Common myeloid progenitor, CD34-positive (primary cell): ENCODE data around the gene PDE4D. TPM values are rescaled to one million over a fixed set of nuclear protein-coding genes. Genes with fewer than 3 reads are reported as not detected.
A peak's percentile ranks its signal among the peaks of the same experiment; 100 is the strongest.

Experiments
- CTCF ChIA-PET: fragments of 350-600 bp; sonication (Branson Sonifier 250); formaldehyde crosslinking; loops from one replicate; lab custom pipeline; 2021; ENCODE audit warnings: antibody characterized with exemption; lab: Charles Lee
- POLR2A ChIA-PET: fragments of 350-600 bp; sonication (Branson Sonifier 250); formaldehyde crosslinking; loops from one replicate; lab custom pipeline; 2021; ENCODE audit warnings: antibody characterized with exemption; lab: Charles Lee
- DNase-seq, 3 donors: peaks; one replicate each; pipeline versions ENCODE4 v3.0.0 to v3.0.0-alpha.2; 2013
- H3K27ac ChIP-seq, 2 experiments: 1 replicate in 1 of 2; 2 replicates in 1 of 2; pipeline ENCODE4 v1.7.0; 2013; ENCODE audit warnings: inconsistent platforms in 2 of 2, low read length in 2 of 2, mild to moderate bottlenecking in 2 of 2, low read depth in 1 of 2, moderate library complexity in 1 of 2; ENCODE audit not compliant: severe bottlenecking in 2 of 2, insufficient read depth in 1 of 2, poor library complexity in 1 of 2
- H3K27me3 ChIP-seq, 5 experiments: replicated peaks in 2 of 5; 1 replicate in 3 of 5; 2 replicates in 2 of 5; pipeline versions ENCODE4 v1.6.1 to v1.7.0; 2013; ENCODE audit warnings: low read length in 4 of 5, mild to moderate bottlenecking in 2 of 5, moderate library complexity in 2 of 5, inconsistent platforms in 1 of 5; ENCODE audit not compliant: insufficient read depth in 5 of 5, control insufficient read depth in 4 of 5
- H3K36me3 ChIP-seq, 4 experiments: 1 replicate in 2 of 4; 2 replicates in 2 of 4; pipeline versions ENCODE4 v1.6.1 to v1.7.0; 2013; ENCODE audit warnings: low read length in 3 of 4, control low read depth in 1 of 4, mild to moderate bottlenecking in 1 of 4; ENCODE audit not compliant: control insufficient read depth in 4 of 4, insufficient read depth in 4 of 4
- H3K4me1 ChIP-seq, 4 experiments: 1 replicate in 3 of 4; 2 replicates in 1 of 4; pipeline versions ENCODE4 v1.6.1 to v1.7.1; 2013; ENCODE audit warnings: low read length in 3 of 4, mild to moderate bottlenecking in 3 of 4, control low read depth in 1 of 4, inconsistent platforms in 1 of 4, moderate library complexity in 1 of 4; ENCODE audit not compliant: control insufficient read depth in 4 of 4, insufficient read depth in 4 of 4; ENCODE audit errors: control extremely low read depth in 1 of 4
- H3K4me3 ChIP-seq, 7 experiments: 1 replicate in 4 of 7; 2 replicates in 3 of 7; pipeline versions ENCODE4 v1.5.1 to v1.7.0; 2013; ENCODE audit warnings: mild to moderate bottlenecking in 7 of 7, low read length in 6 of 7, moderate library complexity in 6 of 7, inconsistent platforms in 2 of 7, low read depth in 2 of 7, control low read depth in 1 of 7; ENCODE audit not compliant: insufficient read depth in 4 of 7, control insufficient read depth in 1 of 7; ENCODE audit errors: extremely low read depth in 1 of 7
- H3K9me3 ChIP-seq, 5 experiments: 1 replicate in 4 of 5; 2 replicates in 1 of 5; pipeline versions ENCODE4 v1.6.1 to v1.7.1; 2013; ENCODE audit warnings: low read length in 4 of 5, mild to moderate bottlenecking in 2 of 5, inconsistent platforms in 1 of 5, low read depth in 1 of 5, moderate library complexity in 1 of 5; ENCODE audit not compliant: control insufficient read depth in 4 of 5, insufficient read depth in 2 of 5; ENCODE audit errors: control extremely low read depth in 1 of 5
- WGBS: methylation state at CpG from one replicate; pipeline ENCODE4 v1.1.5; 2013; ENCODE audit not compliant: insufficient coverage; 5-methylcytosine and 5-hydroxymethylcytosine counted together
- polyA plus RNA-seq: library from polyadenylated mRNA; unstranded; fragments of 120-200 nt; gene quantifications from one replicate; pipeline ENCODE4 v1.2.1, GENCODE V29; 2013

The PDE4D gene
- 20.2 TPM for polyA plus RNA-seq

GRCh38 chr5:59893429-59894227, at the start of gene PDE4D:
Gene PDE4D (minus strand): TSS chr5:59893726.
- Histone ChIP-seq H3K9me3 (no peaks in the 10 kb centered on the region), H3K4me3 (peak within 1 kb of the TSS in 5 of 7 experiments; percentile 21 to 61 (median 46)), H3K4me1 (peaks cover 0 to 12% (median 7%) of the 10 kb centered on the region in 4 experiments), H3K27ac (no peak within 1 kb of the TSS), H3K36me3 (no peaks in the 10 kb centered on the region), H3K27me3 (peaks cover 3 to 74% (median 27%) of the 10 kb centered on the region in 5 experiments)
- peak; percentile 39 to 76 (median 75) for DNase-seq
- POLR2A ChIA-PET = no interaction called here
- 1% methylated on average over 46 of the region's 63 CpGs for WGBS
- CTCF ChIA-PET = no interaction called here

DNA sequence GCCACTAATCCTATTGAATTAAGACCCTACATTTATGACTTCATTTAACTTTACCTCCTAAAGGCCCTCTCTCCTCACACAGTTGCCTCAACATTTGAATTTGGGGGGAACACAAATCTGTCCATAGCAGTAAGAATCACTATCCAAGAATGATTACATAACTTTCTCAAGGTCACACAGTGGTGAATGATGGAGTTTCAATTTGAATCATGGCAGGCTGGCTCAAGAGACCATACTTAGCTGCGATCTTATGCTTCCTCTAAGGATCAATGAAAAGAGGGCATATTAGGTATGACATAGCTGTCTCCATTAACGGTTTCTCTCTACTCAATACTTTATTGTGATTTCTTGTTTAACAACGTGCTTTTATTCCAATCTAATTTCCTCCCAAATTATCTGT, 44.1 kb upstream of the PDE4D start:
- ChIA-PET POLR2A (no interaction called here), CTCF (no interaction called here)
- no CpG with 5 or more reads among the region's 3 CpGs for WGBS
- Histone ChIP-seq H3K36me3 (no peaks in the 10 kb centered on the region), H3K4me3 (no peak overlapping the region), H3K27me3 (no peaks in the 10 kb centered on the region), H3K27ac (no peak overlapping the region), H3K4me1 (no peaks in the 10 kb centered on the region), H3K9me3 (no peaks in the 10 kb centered on the region)
- no peak for DNase-seq

DNA sequence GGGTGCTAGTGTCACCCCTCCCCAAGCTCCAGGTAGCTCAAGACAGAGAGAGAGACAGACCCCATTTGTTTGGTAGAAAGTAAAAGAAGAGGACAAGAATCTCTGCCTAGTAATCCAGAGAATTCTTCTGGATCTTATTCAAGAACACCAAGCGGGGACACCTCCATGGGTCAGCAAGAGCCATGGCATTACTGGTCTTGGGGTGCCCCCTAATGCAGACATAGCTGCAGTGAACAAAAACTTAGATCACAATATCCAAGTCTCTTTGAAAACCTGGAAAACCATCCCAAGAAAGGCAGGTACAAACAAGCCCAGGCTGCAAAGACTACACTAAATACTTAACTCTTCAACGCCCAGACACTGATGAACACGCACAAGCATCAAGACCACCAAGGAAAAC, 29.9 kb upstream of the PDE4D start:
- ChIA-PET POLR2A (no interaction called here), CTCF (interaction anchor here (0.8 to 1.0 kb wide), 2 partner anchors 10 to 44 kb away, joined by 3 read pairs; no protein-coding TSS in a partner anchor)
- Histone ChIP-seq H3K27ac (no peak overlapping the region), H3K36me3 (no peaks in the 10 kb centered on the region), H3K27me3 (peaks cover 0 to 9% (median 0%) of the 10 kb centered on the region in 5 experiments), H3K9me3 (no peaks in the 10 kb centered on the region), H3K4me1 (peaks cover 0 to 5% (median 2%) of the 10 kb centered on the region in 4 experiments), H3K4me3 (no peak overlapping the region)
- DNase-seq = no peak
- WGBS = 96% methylated on average over 3 of the region's 3 CpGs

DNA sequence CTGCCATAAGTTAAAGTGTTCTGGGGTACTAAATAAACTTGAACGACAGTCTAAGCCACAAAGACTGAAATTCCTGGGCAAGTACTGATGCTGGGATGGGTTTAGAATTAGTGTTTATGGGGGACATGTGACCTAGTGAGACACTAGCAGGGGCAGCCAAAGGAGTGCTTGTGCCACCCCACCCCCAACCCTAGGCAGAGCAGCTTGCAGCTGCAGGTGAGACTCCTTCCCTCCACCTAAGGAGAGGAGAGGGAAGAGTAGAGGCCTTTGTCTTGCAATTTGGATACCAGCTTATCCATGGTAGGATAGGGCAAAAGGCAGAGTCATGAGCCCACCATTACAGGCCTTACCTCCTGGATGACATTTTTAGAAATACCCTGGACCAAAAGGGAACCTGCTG, 28.7 kb upstream of the PDE4D start:
- peaks cover 0 to 5% (median 2%) of the 10 kb centered on the region in 4 experiments for H3K4me1 ChIP-seq
- no peak overlapping the region for H3K27ac ChIP-seq
- no peaks in the 10 kb centered on the region for H3K36me3 ChIP-seq
- no peak overlapping the region for H3K4me3 ChIP-seq
- ChIA-PET CTCF (no interaction called here), POLR2A (no interaction called here)
- no peaks in the 10 kb centered on the region for H3K9me3 ChIP-seq
- DNase-seq = no peak
- peaks cover 0 to 10% (median 0%) of the 10 kb centered on the region in 5 experiments for H3K27me3 ChIP-seq
- 100% methylated on average over 1 of the region's 1 CpG for WGBS

- ChIA-PET POLR2A (no interaction called here), CTCF (no interaction called here)
- Histone ChIP-seq H3K27ac (no peak overlapping the region), H3K9me3 (no peaks in the 10 kb centered on the region), H3K4me3 (no peak overlapping the region), H3K36me3 (no peaks in the 10 kb centered on the region), H3K27me3 (peaks cover 0 to 14% (median 0%) of the 10 kb centered on the region in 5 experiments), H3K4me1 (peaks cover 0 to 5% (median 2%) of the 10 kb centered on the region in 4 experiments)
- 93% methylated on average over 6 of the region's 6 CpGs for WGBS
- no peak for DNase-seq
Observed at GRCh38 chr5:59921816-59922215, 28.3 kb upstream of the PDE4D start.

- Histone ChIP-seq H3K27ac (no peak overlapping the region), H3K4me1 (peaks cover 0 to 5% (median 2%) of the 10 kb centered on the region in 4 experiments), H3K4me3 (no peak overlapping the region), H3K9me3 (no peaks in the 10 kb centered on the region), H3K36me3 (no peaks in the 10 kb centered on the region), H3K27me3 (peaks cover 0 to 28% (median 4%) of the 10 kb centered on the region in 5 experiments)
- WGBS = no CpG with 5 or more reads among the region's 2 CpGs
- ChIA-PET CTCF (no interaction called here), POLR2A (no interaction called here)
- DNase-seq = peak; percentile 13 to 43 (median 27)
Observed at GRCh38 chr5:59919484-59919883, 26.0 kb upstream of the PDE4D start.

DNA sequence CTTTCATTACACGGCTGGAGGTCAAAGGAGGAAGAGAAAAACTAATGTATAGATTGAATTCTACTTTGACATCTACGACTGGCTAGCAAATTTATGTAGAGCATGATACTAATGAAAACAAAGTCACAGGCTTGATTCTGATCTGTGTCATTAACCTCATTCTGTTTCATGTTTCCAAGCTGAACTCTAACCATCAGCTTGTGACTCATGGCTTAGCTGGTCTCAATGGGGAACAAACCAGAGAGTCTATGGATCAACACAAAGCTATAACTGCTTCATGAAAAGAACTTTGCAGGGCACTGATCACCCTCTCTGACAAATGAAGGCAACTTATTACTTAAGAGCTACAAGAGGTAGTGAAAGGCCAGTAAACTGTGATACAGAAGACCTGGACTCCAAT, 23.6 kb upstream of the PDE4D start:
- peaks cover 0 to 5% (median 2%) of the 10 kb centered on the region in 4 experiments for H3K4me1 ChIP-seq
- peaks cover 0 to 26% (median 7%) of the 10 kb centered on the region in 5 experiments for H3K27me3 ChIP-seq
- DNase-seq = peak in 2 of 3 donors; percentile 9
- ChIA-PET POLR2A (no interaction called here), CTCF (no interaction called here)
- WGBS = 100% methylated on average over 1 of the region's 2 CpGs
- no peaks in the 10 kb centered on the region for H3K9me3 ChIP-seq
- H3K36me3 ChIP-seq = no peaks in the 10 kb centered on the region
- H3K4me3 ChIP-seq = no peak overlapping the region
- no peak overlapping the region for H3K27ac ChIP-seq
